DOHH2 (cell line): Measurements from ENCODE around the gene IL10.
A peak's percentile ranks its signal among the peaks of the same experiment; 100 is the strongest.

Experiments used
- H3F3A ChIP-seq: fragments of 200-600 bp; sonication (generic), shearing (Covaris generic); 2 replicates; pipeline ENCODE4 v1.6.0; 2016; ENCODE audit warnings: antibody characterized with exemption, mild to moderate bottlenecking; ENCODE audit not compliant: control insufficient read depth, insufficient read depth
- H3K27ac ChIP-seq: fragments of 200-600 bp; sonication (generic); 2 replicates; pipeline ENCODE4 v1.5.1; 2014; ENCODE audit warnings: low read depth, mild to moderate bottlenecking, low read length, moderate library complexity
- H3K27me3 ChIP-seq: fragments of 200-600 bp; sonication (generic); 2 replicates; pipeline ENCODE4 v1.6.1; 2014; ENCODE audit warnings: mild to moderate bottlenecking, low read length, mixed read lengths; ENCODE audit not compliant: control insufficient read depth
- H3K36me3 ChIP-seq: fragments of 200-600 bp; sonication (generic); 2 replicates; pipeline ENCODE4 v1.6.1; 2014; ENCODE audit warnings: mild to moderate bottlenecking, low read length, moderate library complexity, mixed read lengths; ENCODE audit not compliant: control insufficient read depth
- H3K4me1 ChIP-seq: fragments of 200-600 bp; sonication (generic); 2 replicates; pipeline ENCODE4 v1.6.1; 2014; ENCODE audit warnings: mild to moderate bottlenecking, low read length, mixed read lengths; ENCODE audit not compliant: control insufficient read depth
- H3K4me2 ChIP-seq: fragments of 200-600 bp; sonication (generic); 2 replicates; pipeline ENCODE4 v1.6.0; 2014; ENCODE audit warnings: mild to moderate bottlenecking, low read length, moderate library complexity
- H3K4me3 ChIP-seq: fragments of 200-600 bp; sonication (generic); 2 replicates; pipeline ENCODE4 v1.5.1; 2014; ENCODE audit warnings: mild to moderate bottlenecking, low read length, mixed read lengths
- H3K79me2 ChIP-seq: fragments of 200-600 bp; sonication (generic); 2 replicates; pipeline ENCODE4 v1.6.1; 2014; ENCODE audit warnings: mild to moderate bottlenecking, low read length, mixed read lengths; ENCODE audit not compliant: control insufficient read depth
- H3K9me2 ChIP-seq: fragments of 200-600 bp; sonication (generic); replicated peaks from 2 replicates; pipeline ENCODE4 v1.6.1; 2014; ENCODE audit warnings: mild to moderate bottlenecking, low read length, mixed read lengths; ENCODE audit not compliant: control insufficient read depth
- H3K9me3 ChIP-seq: fragments of 200-600 bp; sonication (generic); 2 replicates; pipeline ENCODE4 v1.6.1; 2014; ENCODE audit warnings: antibody characterized with exemption, low read length, mixed read lengths; ENCODE audit not compliant: control insufficient read depth, insufficient read depth
- H4K20me1 ChIP-seq: fragments of 200-600 bp; sonication (generic); 2 replicates; pipeline ENCODE4 v1.6.0; 2014; ENCODE audit warnings: low read depth, mild to moderate bottlenecking, antibody characterized with exemption, low read length, moderate library complexity; ENCODE audit not compliant: control insufficient read depth, insufficient read depth
- EZH2phosphoT487 ChIP-seq: fragments of 200-600 bp; sonication (generic); IDR thresholded peaks from 2 replicates; pipeline ENCODE4 v1.6.1; 2017; ENCODE audit warnings: borderline replicate concordance, mild to moderate bottlenecking, antibody characterized with exemption, low read length, moderate library complexity, mixed read lengths
- TF ChIP-seq, protein P1 (sequence below): fragments of 200-600 bp; sonication (generic); IDR thresholded peaks from one replicate; pipeline ENCODE4 v1.5.1; 2014; ENCODE audit warnings: antibody characterized with exemption, mild to moderate bottlenecking, low read depth, low read length; ENCODE audit not compliant: poor library complexity, severe bottlenecking

Gene IL10

DNA sequence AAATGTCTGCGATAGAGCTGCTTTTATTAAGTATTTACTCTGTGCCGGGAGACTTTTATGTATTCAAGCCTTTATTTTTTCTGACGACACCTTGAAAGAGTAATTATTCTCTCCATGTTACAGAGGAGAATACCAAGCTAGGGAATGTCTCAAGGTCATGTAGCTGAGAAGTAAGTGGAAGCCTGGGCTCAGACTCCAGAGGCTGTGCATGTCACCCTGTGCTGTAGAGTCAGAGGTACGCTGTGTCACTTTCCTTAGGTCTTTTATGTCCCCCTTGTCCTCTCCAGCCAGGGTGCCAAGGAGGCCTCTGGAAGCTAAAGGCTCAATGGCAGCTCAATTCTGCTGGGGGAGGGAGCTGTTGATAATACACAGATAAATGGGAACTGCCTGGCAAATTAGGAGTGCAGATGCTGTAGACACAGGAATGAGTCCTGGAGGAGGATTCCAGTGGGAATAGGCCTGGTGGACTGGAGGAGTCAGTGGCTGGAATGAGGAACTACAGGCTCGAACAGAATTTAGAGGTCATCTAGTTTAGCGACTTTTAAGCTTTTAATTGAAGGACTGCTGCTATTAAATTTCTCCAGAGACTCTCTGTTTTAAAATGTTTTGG is 11.0 kb downstream of the IL10 start:
- no peak for TF ChIP-seq EZH2phosphoT487
- TF ChIP-seq, protein P1, sequence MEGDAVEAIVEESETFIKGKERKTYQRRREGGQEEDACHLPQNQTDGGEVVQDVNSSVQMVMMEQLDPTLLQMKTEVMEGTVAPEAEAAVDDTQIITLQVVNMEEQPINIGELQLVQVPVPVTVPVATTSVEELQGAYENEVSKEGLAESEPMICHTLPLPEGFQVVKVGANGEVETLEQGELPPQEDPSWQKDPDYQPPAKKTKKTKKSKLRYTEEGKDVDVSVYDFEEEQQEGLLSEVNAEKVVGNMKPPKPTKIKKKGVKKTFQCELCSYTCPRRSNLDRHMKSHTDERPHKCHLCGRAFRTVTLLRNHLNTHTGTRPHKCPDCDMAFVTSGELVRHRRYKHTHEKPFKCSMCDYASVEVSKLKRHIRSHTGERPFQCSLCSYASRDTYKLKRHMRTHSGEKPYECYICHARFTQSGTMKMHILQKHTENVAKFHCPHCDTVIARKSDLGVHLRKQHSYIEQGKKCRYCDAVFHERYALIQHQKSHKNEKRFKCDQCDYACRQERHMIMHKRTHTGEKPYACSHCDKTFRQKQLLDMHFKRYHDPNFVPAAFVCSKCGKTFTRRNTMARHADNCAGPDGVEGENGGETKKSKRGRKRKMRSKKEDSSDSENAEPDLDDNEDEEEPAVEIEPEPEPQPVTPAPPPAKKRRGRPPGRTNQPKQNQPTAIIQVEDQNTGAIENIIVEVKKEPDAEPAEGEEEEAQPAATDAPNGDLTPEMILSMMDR = no peak
- H3K79me2 ChIP-seq = no peaks in the 10 kb centered on the region
- H3K4me1 ChIP-seq = peaks cover 6% of the 10 kb centered on the region
- H3F3A ChIP-seq = no peaks in the 10 kb centered on the region
- H3K4me2 ChIP-seq = no peak overlapping the region
- H3K27me3 ChIP-seq = peaks cover 48% of the 10 kb centered on the region
- H3K4me3 ChIP-seq = no peak overlapping the region
- no peak overlapping the region for H3K27ac ChIP-seq
- no peaks in the 10 kb centered on the region for H3K9me3 ChIP-seq
- no peaks in the 10 kb centered on the region for H3K36me3 ChIP-seq
- H4K20me1 ChIP-seq = no peaks in the 10 kb centered on the region
- H3K9me2 ChIP-seq = no peaks in the 10 kb centered on the region

DNA sequence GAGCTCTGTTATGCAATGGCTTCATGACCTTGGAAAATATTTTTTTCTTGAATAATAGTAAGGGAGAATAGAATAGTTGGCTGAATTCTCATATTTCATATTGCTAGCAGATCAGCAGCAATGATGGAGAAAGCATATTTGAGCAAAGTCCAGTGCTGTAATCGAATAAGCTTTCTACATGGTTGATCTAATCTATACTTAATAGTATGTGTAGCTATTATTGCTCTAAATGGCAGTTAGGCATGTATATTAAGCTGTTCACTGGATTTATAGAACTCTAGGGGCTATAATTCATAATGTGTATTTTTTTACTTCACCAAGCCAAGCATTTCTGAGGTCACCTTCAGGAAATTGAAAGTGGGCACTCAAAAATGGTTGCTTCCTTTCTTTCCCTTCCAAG is 11.7 kb downstream of the IL10 start:
- no peaks in the 10 kb centered on the region for H3K36me3 ChIP-seq
- TF ChIP-seq EZH2phosphoT487 = no peak
- TF ChIP-seq, protein P1 = no peak
- no peaks in the 10 kb centered on the region for H3K79me2 ChIP-seq
- no peaks in the 10 kb centered on the region for H4K20me1 ChIP-seq
- H3K4me2 ChIP-seq = no peak overlapping the region
- H3F3A ChIP-seq = no peaks in the 10 kb centered on the region
- H3K27ac ChIP-seq = no peak overlapping the region
- no peaks in the 10 kb centered on the region for H3K9me3 ChIP-seq
- H3K4me1 ChIP-seq = peaks cover 6% of the 10 kb centered on the region
- H3K27me3 ChIP-seq = peaks cover 44% of the 10 kb centered on the region
- H3K4me3 ChIP-seq = no peak overlapping the region
- no peaks in the 10 kb centered on the region for H3K9me2 ChIP-seq

- Histone ChIP-seq H3K4me1 (peaks cover 6% of the 10 kb centered on the region), H3K4me2 (peak overlapping the region; percentile 6; the same call in 1 of the 2 replicates), H3K27ac (no peak overlapping the region), H3K9me2 (no peaks in the 10 kb centered on the region), H3K4me3 (no peak overlapping the region), H3K27me3 (peaks cover 35% of the 10 kb centered on the region), H4K20me1 (no peaks in the 10 kb centered on the region), H3F3A (no peaks in the 10 kb centered on the region), H3K79me2 (no peaks in the 10 kb centered on the region), H3K9me3 (no peaks in the 10 kb centered on the region), H3K36me3 (no peaks in the 10 kb centered on the region)
- TF ChIP-seq, protein P1 = no peak
- no peak for TF ChIP-seq EZH2phosphoT487
These were observed 14.6 kb downstream of the IL10 start for GRCh38 chr1:206757524-206758266.
